Liver (tissue), 9 donors: ENCODE results near the gene AKAP12. TPM values are rescaled to one million over a fixed set of nuclear protein-coding genes. Genes with fewer than 3 reads are reported as not detected.

ENCODE experiments used
- DNase-seq: peaks from one replicate; pipeline ENCODE4 v3.0.0-alpha.2; 2017; ENCODE audit warnings: low spot score
- H3K27ac ChIP-seq, 2 donors: one replicate each; pipeline ENCODE4 v1.7.0; 2013; ENCODE audit warnings: inconsistent platforms in 2 of 2, low read length in 2 of 2, control low read depth in 1 of 2, low read depth in 1 of 2, mild to moderate bottlenecking in 1 of 2
- H3K27me3 ChIP-seq, 4 donors: one replicate each; pipeline versions ENCODE4 v1.6.1 to v1.7.0; 2013; ENCODE audit warnings: low read length in 3 of 4, inconsistent platforms in 1 of 4, mild to moderate bottlenecking in 1 of 4, moderate library complexity in 1 of 4; ENCODE audit not compliant: control insufficient read depth in 4 of 4, insufficient read depth in 4 of 4
- H3K36me3 ChIP-seq, 4 donors: one replicate each; pipeline versions ENCODE4 v1.6.1 to v1.7.0; 2013; ENCODE audit warnings: low read length in 3 of 4, mild to moderate bottlenecking in 3 of 4, low read depth in 1 of 4, moderate library complexity in 1 of 4; ENCODE audit not compliant: control insufficient read depth in 4 of 4, insufficient read depth in 3 of 4
- H3K4me1 ChIP-seq, 4 donors: one replicate each; pipeline versions ENCODE4 v1.6.1 to v1.7.0; 2013; ENCODE audit warnings: low read length in 3 of 4, mild to moderate bottlenecking in 3 of 4, moderate library complexity in 1 of 4; ENCODE audit not compliant: control insufficient read depth in 4 of 4, insufficient read depth in 4 of 4
- H3K4me3 ChIP-seq, 3 donors: one replicate each; pipeline versions ENCODE4 v1.6.1 to v1.7.0; 2013; ENCODE audit warnings: low read length in 3 of 3, control low read depth in 1 of 3, low read depth in 1 of 3, mild to moderate bottlenecking in 1 of 3
- H3K9ac ChIP-seq, 2 donors: one replicate each; pipeline ENCODE4 v1.7.0; 2013; ENCODE audit warnings: low read length in 2 of 2, mild to moderate bottlenecking in 2 of 2, moderate library complexity in 2 of 2, control low read depth in 1 of 2, low read depth in 1 of 2
- H3K9me3 ChIP-seq, 4 donors: one replicate each; pipeline versions ENCODE4 v1.6.1 to v1.7.0; 2013; ENCODE audit warnings: low read length in 3 of 4; ENCODE audit not compliant: control insufficient read depth in 4 of 4
- EGR1 ChIP-seq, 2 donors: IDR thresholded peaks; 2 replicates each; pipeline ENCODE4 v1.6.1; 2016 to 2018; ENCODE audit warnings: antibody characterized with exemption in 2 of 2, low read depth in 2 of 2
- FOXA1 ChIP-seq: IDR thresholded peaks from 2 replicates; pipeline ENCODE4 v1.6.1; 2016; ENCODE audit warnings: antibody characterized with exemption
- FOXA2 ChIP-seq: IDR thresholded peaks from 2 replicates; pipeline ENCODE4 v1.6.1; 2016; ENCODE audit warnings: antibody characterized with exemption
- GABPA ChIP-seq, 2 donors: IDR thresholded peaks in 1 of 2; conservative IDR thresholded peaks in 1 of 2; 2 replicates each; pipeline ENCODE4 v1.6.1; 2016; ENCODE audit warnings: antibody characterized with exemption in 2 of 2, mild to moderate bottlenecking in 1 of 2, moderate library complexity in 1 of 2
- HNF4A ChIP-seq, 2 donors: conservative IDR thresholded peaks; 2 replicates each; pipeline ENCODE4 v1.6.1; 2016; ENCODE audit warnings: antibody characterized with exemption in 2 of 2, mild to moderate bottlenecking in 2 of 2
- HNF4G ChIP-seq: IDR thresholded peaks from 2 replicates; pipeline ENCODE4 v1.6.1; 2016; ENCODE audit warnings: antibody characterized with exemption
- JUND ChIP-seq, 2 donors: IDR thresholded peaks; 2 replicates each; pipeline ENCODE4 v1.6.1; 2016; ENCODE audit warnings: antibody characterized with exemption in 2 of 2
- MAX ChIP-seq: IDR thresholded peaks from 2 replicates; pipeline ENCODE4 v1.6.1; 2016; ENCODE audit warnings: antibody characterized with exemption
- NR2F2 ChIP-seq: IDR thresholded peaks from 2 replicates; pipeline ENCODE4 v1.6.1; 2016; ENCODE audit warnings: antibody characterized with exemption
- RAD21 ChIP-seq, 2 donors: IDR thresholded peaks; 2 replicates each; pipeline ENCODE4 v1.6.1; 2016; ENCODE audit warnings: antibody characterized with exemption in 2 of 2, mild to moderate bottlenecking in 2 of 2
- RXRA ChIP-seq, 2 donors: IDR thresholded peaks; 2 replicates each; pipeline ENCODE4 v1.6.1; 2017 to 2018; ENCODE audit warnings: antibody characterized with exemption in 2 of 2, mild to moderate bottlenecking in 1 of 2
- SP1 ChIP-seq: IDR thresholded peaks from 2 replicates; pipeline ENCODE4 v1.6.1; 2018; ENCODE audit warnings: antibody characterized with exemption, mild to moderate bottlenecking
- TAF1 ChIP-seq: conservative IDR thresholded peaks from 2 replicates; pipeline ENCODE4 v1.6.1; 2016; ENCODE audit warnings: antibody characterized with exemption, mild to moderate bottlenecking
- YY1 ChIP-seq: IDR thresholded peaks from 2 replicates; pipeline ENCODE4 v1.6.1; 2016; ENCODE audit warnings: antibody characterized with exemption, mild to moderate bottlenecking
- ZBTB33 ChIP-seq: IDR thresholded peaks from 2 replicates; pipeline ENCODE4 v1.6.1; 2016; ENCODE audit warnings: antibody characterized with exemption
- WGBS: extraction: QIAGEN DNeasy Blood & Tissue Kit; methylation state at CpG from one replicate; pipeline ENCODE4 v1.1.7; 2013; 5-methylcytosine and 5-hydroxymethylcytosine counted together
- polyA plus RNA-seq, 2 donors: library from polyadenylated mRNA; stranded (reverse) in 1 of 2; unstranded in 1 of 2; fragments of 200-250 nt in 1 of 2; fragments of >200 nt in 1 of 2; fragmentation: Nextera tagmentation in 1 of 2; extraction: Ambion mirVana in 1 of 2; gene quantifications; one replicate each; pipeline versions ENCODE4 v1.2.1 to v1.2.3, GENCODE V29; 2013 to 2015
- total RNA-seq, 2 donors: library from RNA; depleted of rRNA; stranded (reverse); fragments of >200 nt; gene quantifications; one replicate each; pipeline ENCODE4 v1.2.3, GENCODE V29; 2014
- TF ChIP-seq, protein P1 (sequence below): IDR thresholded peaks from 2 replicates; pipeline ENCODE4 v1.6.1; 2016; ENCODE audit warnings: antibody characterized with exemption
- TF ChIP-seq, protein P2 (sequence below): IDR thresholded peaks from 2 replicates; pipeline ENCODE4 v1.6.1; 2016; ENCODE audit warnings: antibody characterized with exemption, mild to moderate bottlenecking
- TF ChIP-seq, protein P3 (sequence below): fragments of 150-350 bp; IDR thresholded peaks from 2 replicates; pipeline ENCODE4 v1.5.1; 2017; ENCODE audit warnings: improper control_type of control experiment, low read depth, low read length; ENCODE audit not compliant: missing input control
- donor health status: healthy.
- donor health status: healthy.
- donor health status: healthy.
- donor health status: healthy.
- donor health status: healthy.

The AKAP12 gene
- total and polyA plus RNA-seq, 4 donors = 6.7 to 14.8 (median 8.6) TPM

DNA sequence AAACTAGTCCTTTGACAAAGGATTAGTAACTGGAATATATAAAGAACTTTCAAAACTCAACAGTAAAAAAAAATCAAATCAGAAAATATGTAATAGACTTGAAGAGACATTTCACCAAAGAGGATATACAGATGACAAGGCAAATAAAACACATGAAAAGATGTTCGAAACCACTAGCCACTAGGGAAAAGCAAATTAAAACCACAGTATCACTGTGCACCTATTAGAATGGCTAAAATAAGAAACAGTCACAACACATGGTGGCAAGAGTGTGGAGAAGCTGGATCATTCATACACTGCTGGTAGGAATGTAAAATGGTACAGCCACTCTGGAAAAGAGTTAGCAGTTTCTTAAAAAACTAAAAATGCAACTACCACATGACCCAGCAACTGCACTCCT is 136.7 kb downstream of the AKAP12 start (continued):
- TF ChIP-seq FOXA1 = no peak
- no peak for TF ChIP-seq ZBTB33
- TF ChIP-seq SP1 = no peak
- TF ChIP-seq, protein P1, sequence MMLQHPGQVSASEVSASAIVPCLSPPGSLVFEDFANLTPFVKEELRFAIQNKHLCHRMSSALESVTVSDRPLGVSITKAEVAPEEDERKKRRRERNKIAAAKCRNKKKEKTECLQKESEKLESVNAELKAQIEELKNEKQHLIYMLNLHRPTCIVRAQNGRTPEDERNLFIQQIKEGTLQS = no peak
- no peak for TF ChIP-seq HNF4G
- TF ChIP-seq JUND (IDR thresholded peaks at IDR 0.05) = no peak
- no peak for TF ChIP-seq TAF1
- TF ChIP-seq FOXA2 = no peak
- TF ChIP-seq HNF4A (conservative IDR thresholded peaks at IDR 0.05) = no peak

- 96% methylated on average over 3 of the region's 3 CpGs for WGBS
- peaks cover 5 to 8% (median 6%) of the 10 kb centered on the region in 4 donors for H3K4me1 ChIP-seq
Observed at GRCh38 chr6:151377095-151377494, 137.3 kb downstream of the AKAP12 start.

More at GRCh38 chr6:151377095-151377494, 137.3 kb downstream of the AKAP12 start:
- no peaks in the 10 kb centered on the region for H3K27me3 ChIP-seq
- TF ChIP-seq JUND (IDR thresholded peaks at IDR 0.05) = no peak
- no peak for TF ChIP-seq SP1
- TF ChIP-seq GABPA (IDR thresholded peaks at IDR 0.05 in 1 of 2, conservative IDR thresholded peaks at IDR 0.05 in 1 of 2) = no peak
- TF ChIP-seq, protein P2, sequence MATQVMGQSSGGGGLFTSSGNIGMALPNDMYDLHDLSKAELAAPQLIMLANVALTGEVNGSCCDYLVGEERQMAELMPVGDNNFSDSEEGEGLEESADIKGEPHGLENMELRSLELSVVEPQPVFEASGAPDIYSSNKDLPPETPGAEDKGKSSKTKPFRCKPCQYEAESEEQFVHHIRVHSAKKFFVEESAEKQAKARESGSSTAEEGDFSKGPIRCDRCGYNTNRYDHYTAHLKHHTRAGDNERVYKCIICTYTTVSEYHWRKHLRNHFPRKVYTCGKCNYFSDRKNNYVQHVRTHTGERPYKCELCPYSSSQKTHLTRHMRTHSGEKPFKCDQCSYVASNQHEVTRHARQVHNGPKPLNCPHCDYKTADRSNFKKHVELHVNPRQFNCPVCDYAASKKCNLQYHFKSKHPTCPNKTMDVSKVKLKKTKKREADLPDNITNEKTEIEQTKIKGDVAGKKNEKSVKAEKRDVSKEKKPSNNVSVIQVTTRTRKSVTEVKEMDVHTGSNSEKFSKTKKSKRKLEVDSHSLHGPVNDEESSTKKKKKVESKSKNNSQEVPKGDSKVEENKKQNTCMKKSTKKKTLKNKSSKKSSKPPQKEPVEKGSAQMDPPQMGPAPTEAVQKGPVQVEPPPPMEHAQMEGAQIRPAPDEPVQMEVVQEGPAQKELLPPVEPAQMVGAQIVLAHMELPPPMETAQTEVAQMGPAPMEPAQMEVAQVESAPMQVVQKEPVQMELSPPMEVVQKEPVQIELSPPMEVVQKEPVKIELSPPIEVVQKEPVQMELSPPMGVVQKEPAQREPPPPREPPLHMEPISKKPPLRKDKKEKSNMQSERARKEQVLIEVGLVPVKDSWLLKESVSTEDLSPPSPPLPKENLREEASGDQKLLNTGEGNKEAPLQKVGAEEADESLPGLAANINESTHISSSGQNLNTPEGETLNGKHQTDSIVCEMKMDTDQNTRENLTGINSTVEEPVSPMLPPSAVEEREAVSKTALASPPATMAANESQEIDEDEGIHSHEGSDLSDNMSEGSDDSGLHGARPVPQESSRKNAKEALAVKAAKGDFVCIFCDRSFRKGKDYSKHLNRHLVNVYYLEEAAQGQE = no peak
- no peak for TF ChIP-seq RXRA (IDR thresholded peaks at IDR 0.05)
- no peak for TF ChIP-seq HNF4A (conservative IDR thresholded peaks at IDR 0.05)
- TF ChIP-seq YY1 = no peak
- TF ChIP-seq FOXA2 = no peak
- TF ChIP-seq, protein P3, sequence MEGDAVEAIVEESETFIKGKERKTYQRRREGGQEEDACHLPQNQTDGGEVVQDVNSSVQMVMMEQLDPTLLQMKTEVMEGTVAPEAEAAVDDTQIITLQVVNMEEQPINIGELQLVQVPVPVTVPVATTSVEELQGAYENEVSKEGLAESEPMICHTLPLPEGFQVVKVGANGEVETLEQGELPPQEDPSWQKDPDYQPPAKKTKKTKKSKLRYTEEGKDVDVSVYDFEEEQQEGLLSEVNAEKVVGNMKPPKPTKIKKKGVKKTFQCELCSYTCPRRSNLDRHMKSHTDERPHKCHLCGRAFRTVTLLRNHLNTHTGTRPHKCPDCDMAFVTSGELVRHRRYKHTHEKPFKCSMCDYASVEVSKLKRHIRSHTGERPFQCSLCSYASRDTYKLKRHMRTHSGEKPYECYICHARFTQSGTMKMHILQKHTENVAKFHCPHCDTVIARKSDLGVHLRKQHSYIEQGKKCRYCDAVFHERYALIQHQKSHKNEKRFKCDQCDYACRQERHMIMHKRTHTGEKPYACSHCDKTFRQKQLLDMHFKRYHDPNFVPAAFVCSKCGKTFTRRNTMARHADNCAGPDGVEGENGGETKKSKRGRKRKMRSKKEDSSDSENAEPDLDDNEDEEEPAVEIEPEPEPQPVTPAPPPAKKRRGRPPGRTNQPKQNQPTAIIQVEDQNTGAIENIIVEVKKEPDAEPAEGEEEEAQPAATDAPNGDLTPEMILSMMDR = no peak
- TF ChIP-seq, protein P1 = no peak
- TF ChIP-seq FOXA1 = no peak
- no peak for TF ChIP-seq EGR1 (IDR thresholded peaks at IDR 0.05; ENCODE audit: low read depth in 2 of 2)
- no peak for TF ChIP-seq RAD21 (IDR thresholded peaks at IDR 0.05)
- TF ChIP-seq TAF1 = no peak
- no peak for TF ChIP-seq HNF4G
- TF ChIP-seq NR2F2 = no peak
- no peak for TF ChIP-seq ZBTB33
- no peak for TF ChIP-seq MAX
- no peak overlapping the region for H3K27ac ChIP-seq
- no peak for DNase-seq
- no peak overlapping the region for H3K4me3 ChIP-seq
- no peaks in the 10 kb centered on the region for H3K9me3 ChIP-seq
- peaks cover 0 to 4% (median 0%) of the 10 kb centered on the region in 4 donors for H3K36me3 ChIP-seq
- H3K9ac ChIP-seq = no peak overlapping the region
